Esophagus (tissue), 2 donors: ENCODE measurements around the gene MYOZ3. TPM values are rescaled to one million over a fixed set of nuclear protein-coding genes. Genes with fewer than 3 reads are reported as not detected.

Experiments
- H3K27ac ChIP-seq, 2 donors: one replicate each; pipeline ENCODE4 v1.5.1; 2013; ENCODE audit warnings: low read depth in 2 of 2, mild to moderate bottlenecking in 2 of 2, inconsistent platforms in 1 of 2, low read length in 1 of 2, moderate library complexity in 1 of 2
- H3K27me3 ChIP-seq, 2 donors: one replicate each; pipeline ENCODE4 v1.6.1; 2013; ENCODE audit warnings: low read length in 2 of 2, control low read depth in 1 of 2, mild to moderate bottlenecking in 1 of 2; ENCODE audit not compliant: insufficient read depth in 2 of 2, control insufficient read depth in 1 of 2
- H3K36me3 ChIP-seq, 2 donors: one replicate each; pipeline ENCODE4 v1.6.1; 2013; ENCODE audit warnings: low read length in 1 of 2; ENCODE audit not compliant: control insufficient read depth in 2 of 2, insufficient read depth in 2 of 2
- H3K4me1 ChIP-seq, 2 donors: one replicate each; pipeline ENCODE4 v1.6.1; 2013; ENCODE audit warnings: low read length in 1 of 2; ENCODE audit not compliant: control insufficient read depth in 2 of 2, insufficient read depth in 2 of 2
- H3K4me3 ChIP-seq, 2 donors: one replicate each; pipeline ENCODE4 v1.5.1; 2013; ENCODE audit warnings: low read length in 2 of 2, mild to moderate bottlenecking in 2 of 2, low read depth in 1 of 2, moderate library complexity in 1 of 2
- H3K9me3 ChIP-seq, 2 donors: one replicate each; pipeline ENCODE4 v1.6.1; 2013; ENCODE audit warnings: mild to moderate bottlenecking in 2 of 2, low read depth in 1 of 2, low read length in 1 of 2, moderate library complexity in 1 of 2; ENCODE audit not compliant: control insufficient read depth in 2 of 2, insufficient read depth in 1 of 2
- WGBS, 2 donors: extraction: QIAGEN DNeasy Blood & Tissue Kit; methylation state at CpG; one replicate each; pipeline ENCODE4 v1.1.7; 2013; 5-methylcytosine and 5-hydroxymethylcytosine counted together
- polyA plus RNA-seq, 2 donors: library from polyadenylated mRNA; stranded (reverse); fragments of 200-250 nt; gene quantifications; one replicate each; pipeline ENCODE4 v1.2.3, GENCODE V29; 2013
- donor health status: healthy with polysubstance abuse.
- donor health status: Bipolar disorder and iron deficiency.

The MYOZ3 gene
- polyA plus RNA-seq, 2 donors = 0.05 to 0.24 TPM

- no peaks in the 10 kb centered on the region for H3K9me3 ChIP-seq
- WGBS, 2 donors = 67% methylated on average over 17 of the region's 17 CpGs
- no peaks in the 10 kb centered on the region for H3K27me3 ChIP-seq
- H3K27ac ChIP-seq = peak overlapping the region; percentile 40 to 63
- H3K4me3 ChIP-seq = no peak overlapping the region
- H3K4me1 ChIP-seq = peaks cover 19 to 25% of the 10 kb centered on the region in 2 donors
- no peaks in the 10 kb centered on the region for H3K36me3 ChIP-seq
These were observed 42.3 kb upstream of the MYOZ3 start for GRCh38 chr5:150618588-150619281.

GRCh38 chr5:150619359-150620230 is 41.5 kb upstream of the MYOZ3 start:
- Histone ChIP-seq H3K36me3 (no peaks in the 10 kb centered on the region), H3K4me1 (peaks cover 18 to 23% of the 10 kb centered on the region in 2 donors), H3K4me3 (no peak overlapping the region), H3K9me3 (no peaks in the 10 kb centered on the region), H3K27ac (peak overlapping the region; percentile 40 to 63), H3K27me3 (no peaks in the 10 kb centered on the region)
- WGBS, 2 donors = 48 to 49% methylated on average over 24 of the region's 24 CpGs

- WGBS, 2 donors = 68 to 70% methylated on average over 5 of the region's 5 CpGs
- Histone ChIP-seq H3K27ac (no peak overlapping the region), H3K4me3 (no peak overlapping the region), H3K27me3 (no peaks in the 10 kb centered on the region), H3K9me3 (no peaks in the 10 kb centered on the region), H3K36me3 (no peaks in the 10 kb centered on the region), H3K4me1 (peaks cover 10 to 20% of the 10 kb centered on the region in 2 donors)
These were observed 39.8 kb upstream of the MYOZ3 start for GRCh38 chr5:150621301-150621700.

- no peaks in the 10 kb centered on the region for H3K9me3 ChIP-seq
- H3K27ac ChIP-seq = no peak overlapping the region
- H3K36me3 ChIP-seq = no peaks in the 10 kb centered on the region
- 59 to 61% methylated on average over 2 of the region's 2 CpGs for WGBS, 2 donors
- H3K4me1 ChIP-seq = peaks cover 14 to 21% of the 10 kb centered on the region in 2 donors
- H3K27me3 ChIP-seq = no peaks in the 10 kb centered on the region
- H3K4me3 ChIP-seq = no peak overlapping the region
These were observed 38.9 kb upstream of the MYOZ3 start for GRCh38 chr5:150622157-150622556.

- Histone ChIP-seq H3K4me3 (no peak overlapping the region), H3K27ac (peak overlapping the region in 1 of 2 donors; percentile 20), H3K36me3 (no peaks in the 10 kb centered on the region), H3K9me3 (no peaks in the 10 kb centered on the region), H3K27me3 (no peaks in the 10 kb centered on the region), H3K4me1 (peaks cover 11 to 19% of the 10 kb centered on the region in 2 donors)
- WGBS, 2 donors = 48 to 50% methylated on average over 7 of the region's 7 CpGs
These were observed 37.7 kb upstream of the MYOZ3 start for GRCh38 chr5:150623152-150623877.

GRCh38 chr5:150623878-150624216 is 37.2 kb upstream of the MYOZ3 start:
- no peaks in the 10 kb centered on the region for H3K9me3 ChIP-seq
- WGBS, 2 donors = 66 to 70% methylated on average over 5 of the region's 5 CpGs
- H3K4me3 ChIP-seq = no peak overlapping the region
- peak overlapping the region; percentile 20 to 82 for H3K27ac ChIP-seq
- no peaks in the 10 kb centered on the region for H3K36me3 ChIP-seq
- peaks cover 11 to 18% of the 10 kb centered on the region in 2 donors for H3K4me1 ChIP-seq
- no peaks in the 10 kb centered on the region for H3K27me3 ChIP-seq

GRCh38 chr5:150624334-150625163 is 36.5 kb upstream of the MYOZ3 start:
- H3K4me1 ChIP-seq = peaks cover 6 to 24% of the 10 kb centered on the region in 2 donors
- 4 to 7% methylated on average over 30 to 74 of the region's 74 CpGs for WGBS, 2 donors
- H3K9me3 ChIP-seq = no peaks in the 10 kb centered on the region

GRCh38 chr5:150625164-150625535 is 35.9 kb upstream of the MYOZ3 start:
- H3K36me3 ChIP-seq = no peaks in the 10 kb centered on the region
- 13 to 23% methylated on average over 17 to 19 of the region's 19 CpGs for WGBS, 2 donors

More at GRCh38 chr5:150624334-150625163, 36.5 kb upstream of the MYOZ3 start:
- no peaks in the 10 kb centered on the region for H3K27me3 ChIP-seq
- peak overlapping the region; percentile 70 to 82 for H3K27ac ChIP-seq
- no peaks in the 10 kb centered on the region for H3K36me3 ChIP-seq
- H3K4me3 ChIP-seq = peak overlapping the region; percentile 59 to 66

More at GRCh38 chr5:150625164-150625535, 35.9 kb upstream of the MYOZ3 start:
- peak overlapping the region; percentile 70 to 82 for H3K27ac ChIP-seq
- H3K9me3 ChIP-seq = no peaks in the 10 kb centered on the region
- H3K4me1 ChIP-seq = peaks cover 5 to 24% of the 10 kb centered on the region in 2 donors
- H3K27me3 ChIP-seq = no peaks in the 10 kb centered on the region
- peak overlapping the region; percentile 59 to 66 for H3K4me3 ChIP-seq
